ENCODE data around the gene INPP5A.

Gene INPP5A

DNA sequence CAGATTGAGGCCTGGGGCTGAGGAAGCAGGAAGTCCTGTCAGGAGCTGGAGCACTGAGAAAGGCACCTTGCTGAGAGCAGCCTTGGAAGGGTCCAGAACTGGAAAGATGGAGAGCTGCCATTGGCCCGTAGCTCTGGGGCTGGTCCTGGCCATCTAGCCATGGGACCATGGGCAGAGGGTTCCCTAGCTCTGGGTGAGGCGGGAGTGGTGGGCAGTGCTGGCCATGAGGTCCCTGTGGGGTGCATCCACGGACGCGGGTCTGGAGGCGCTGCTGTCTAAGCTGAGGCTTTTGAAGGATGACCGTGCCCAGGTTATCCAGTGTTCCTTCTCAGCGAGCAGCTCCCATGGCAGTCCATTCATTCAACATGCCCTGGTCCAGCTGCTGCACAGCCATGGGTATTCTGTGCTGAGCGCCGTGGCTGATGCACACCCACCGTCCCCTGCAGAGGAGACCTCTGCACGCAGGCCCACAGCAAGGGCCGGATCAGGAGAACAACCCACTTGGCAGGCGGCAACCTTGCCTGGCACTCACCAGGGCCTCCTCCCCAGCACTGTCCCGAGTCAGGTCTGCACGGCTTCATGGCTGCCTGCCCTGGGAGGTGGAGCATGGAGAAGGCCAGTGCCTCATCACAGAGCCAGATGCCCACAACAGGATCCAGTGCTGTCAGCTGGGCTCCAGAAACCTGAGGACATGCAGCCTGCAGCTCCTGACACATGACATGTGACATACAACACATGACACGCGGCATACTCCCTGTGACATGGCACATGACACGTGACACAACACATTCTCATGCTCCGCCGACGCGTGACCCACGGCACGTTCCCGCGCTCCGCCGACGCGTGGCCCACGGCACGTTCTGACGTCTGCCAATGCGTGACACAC, 121.9 kb downstream of the INPP5A start:
- no peaks in the 10 kb centered on the region for H3K36me3 ChIP-seq (ENCODE audit: control insufficient read depth, low read length)
- H3K9me3 ChIP-seq (ENCODE audit: control insufficient read depth, insufficient read depth, low read length): no peaks in the 10 kb centered on the region
- H4K20me1 ChIP-seq (ENCODE audit: control insufficient read depth, insufficient read depth, low read depth, low read length): no peaks in the 10 kb centered on the region
- no peak overlapping the region for H3K27ac ChIP-seq (ENCODE audit: low read depth, low read length)
- H3K4me2 ChIP-seq (ENCODE audit: low read length): no peak overlapping the region
- no peaks in the 10 kb centered on the region for H3K4me1 ChIP-seq (ENCODE audit: control insufficient read depth, low read length)
- H3K79me2 ChIP-seq (ENCODE audit: control insufficient read depth, low read length): no peaks in the 10 kb centered on the region
- no peaks in the 10 kb centered on the region for H3K9me2 ChIP-seq (replicated peaks; ENCODE audit: control insufficient read depth, low read length)
- TF ChIP-seq, protein P1, sequence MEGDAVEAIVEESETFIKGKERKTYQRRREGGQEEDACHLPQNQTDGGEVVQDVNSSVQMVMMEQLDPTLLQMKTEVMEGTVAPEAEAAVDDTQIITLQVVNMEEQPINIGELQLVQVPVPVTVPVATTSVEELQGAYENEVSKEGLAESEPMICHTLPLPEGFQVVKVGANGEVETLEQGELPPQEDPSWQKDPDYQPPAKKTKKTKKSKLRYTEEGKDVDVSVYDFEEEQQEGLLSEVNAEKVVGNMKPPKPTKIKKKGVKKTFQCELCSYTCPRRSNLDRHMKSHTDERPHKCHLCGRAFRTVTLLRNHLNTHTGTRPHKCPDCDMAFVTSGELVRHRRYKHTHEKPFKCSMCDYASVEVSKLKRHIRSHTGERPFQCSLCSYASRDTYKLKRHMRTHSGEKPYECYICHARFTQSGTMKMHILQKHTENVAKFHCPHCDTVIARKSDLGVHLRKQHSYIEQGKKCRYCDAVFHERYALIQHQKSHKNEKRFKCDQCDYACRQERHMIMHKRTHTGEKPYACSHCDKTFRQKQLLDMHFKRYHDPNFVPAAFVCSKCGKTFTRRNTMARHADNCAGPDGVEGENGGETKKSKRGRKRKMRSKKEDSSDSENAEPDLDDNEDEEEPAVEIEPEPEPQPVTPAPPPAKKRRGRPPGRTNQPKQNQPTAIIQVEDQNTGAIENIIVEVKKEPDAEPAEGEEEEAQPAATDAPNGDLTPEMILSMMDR (IDR thresholded peaks at IDR 0.05; ENCODE audit: low read depth, low read length, poor library complexity, severe bottlenecking): no peak
- no peaks in the 10 kb centered on the region for H3F3A ChIP-seq (ENCODE audit: control insufficient read depth, insufficient read depth)
- H3K4me3 ChIP-seq (ENCODE audit: low read length): no peak overlapping the region
- no peaks in the 10 kb centered on the region for H3K27me3 ChIP-seq (ENCODE audit: control insufficient read depth, low read length)

DNA sequence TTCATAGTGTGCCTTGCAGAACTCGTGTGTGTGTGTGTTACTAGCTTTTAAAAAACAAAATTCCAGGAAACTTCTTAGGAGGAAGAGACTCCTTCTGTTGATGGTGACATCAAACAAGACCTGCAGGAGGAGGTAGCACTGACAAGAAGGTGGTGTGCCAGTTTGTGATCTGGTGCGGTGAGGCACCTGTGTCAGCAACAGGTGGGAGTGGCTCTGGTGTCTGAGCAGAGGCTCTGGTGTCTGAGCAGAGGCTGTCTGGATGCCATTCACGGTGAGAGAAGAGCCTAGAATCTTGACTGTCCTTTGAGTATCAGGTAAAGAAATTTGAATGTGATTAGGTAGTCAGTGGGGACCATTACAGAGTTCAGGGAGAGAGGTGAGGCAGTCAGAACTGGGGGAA, 122.8 kb downstream of the INPP5A start:
- Histone ChIP-seq H3F3A (ENCODE audit: control insufficient read depth, insufficient read depth) (no peaks in the 10 kb centered on the region), H3K9me2 (replicated peaks; ENCODE audit: control insufficient read depth, low read length) (no peaks in the 10 kb centered on the region), H3K27me3 (ENCODE audit: control insufficient read depth, low read length) (no peaks in the 10 kb centered on the region), H4K20me1 (ENCODE audit: control insufficient read depth, insufficient read depth, low read depth, low read length) (no peaks in the 10 kb centered on the region), H3K36me3 (ENCODE audit: control insufficient read depth, low read length) (no peaks in the 10 kb centered on the region), H3K4me3 (ENCODE audit: low read length) (no peak overlapping the region), H3K79me2 (ENCODE audit: control insufficient read depth, low read length) (no peaks in the 10 kb centered on the region), H3K4me2 (ENCODE audit: low read length) (no peak overlapping the region), H3K9me3 (ENCODE audit: control insufficient read depth, insufficient read depth, low read length) (no peaks in the 10 kb centered on the region), H3K27ac (ENCODE audit: low read depth, low read length) (no peak overlapping the region), H3K4me1 (ENCODE audit: control insufficient read depth, low read length) (no peaks in the 10 kb centered on the region)
- TF ChIP-seq EZH2phosphoT487 (IDR thresholded peaks at IDR 0.05; ENCODE audit: borderline replicate concordance, low read length): no peak
- TF ChIP-seq, protein P1 (IDR thresholded peaks at IDR 0.05; ENCODE audit: low read depth, low read length, poor library complexity, severe bottlenecking): no peak

DNA sequence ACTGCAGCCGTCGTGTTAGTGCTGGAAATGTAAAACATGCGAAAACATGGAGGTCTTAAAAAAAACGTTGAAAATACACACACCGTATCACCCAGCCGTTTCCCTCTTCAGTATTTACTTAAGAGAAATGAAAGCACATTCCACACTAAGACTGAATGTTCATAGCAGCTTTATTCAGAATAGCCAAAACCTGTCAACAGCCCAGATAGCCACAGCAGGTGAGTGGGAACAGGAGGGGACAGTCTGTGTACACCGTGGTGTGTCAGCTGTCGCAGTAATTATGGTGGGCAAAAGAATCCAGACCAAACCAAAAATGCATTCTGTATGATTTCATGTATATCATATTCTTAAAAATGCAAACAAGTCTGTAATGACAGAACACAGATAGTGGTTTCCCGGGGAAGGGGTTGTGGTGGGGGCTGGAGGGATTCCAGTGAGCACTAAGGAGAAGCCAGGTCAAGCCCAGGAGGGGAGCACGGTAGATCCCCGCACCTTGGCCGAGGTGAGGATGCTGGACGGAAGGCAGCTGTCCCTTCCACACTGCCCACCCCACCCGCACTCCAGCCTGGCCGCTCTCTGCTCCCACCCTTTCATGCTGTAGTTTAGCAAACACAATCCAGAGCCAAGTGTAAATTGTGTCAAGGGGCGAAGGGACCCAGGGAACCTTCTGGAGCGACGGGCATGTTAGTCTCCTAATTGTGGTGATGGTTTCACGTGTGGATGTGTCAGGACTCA, 124.8 kb downstream of the INPP5A start:
- no peak for TF ChIP-seq EZH2phosphoT487 (IDR thresholded peaks at IDR 0.05; ENCODE audit: borderline replicate concordance, low read length)
- TF ChIP-seq, protein P1 (IDR thresholded peaks at IDR 0.05; ENCODE audit: low read depth, low read length, poor library complexity, severe bottlenecking): no peak
- Histone ChIP-seq H3K79me2 (ENCODE audit: control insufficient read depth, low read length) (no peaks in the 10 kb centered on the region), H3K4me2 (ENCODE audit: low read length) (no peak overlapping the region), H3K4me3 (ENCODE audit: low read length) (no peak overlapping the region), H3K4me1 (ENCODE audit: control insufficient read depth, low read length) (no peaks in the 10 kb centered on the region), H3F3A (ENCODE audit: control insufficient read depth, insufficient read depth) (no peaks in the 10 kb centered on the region), H4K20me1 (ENCODE audit: control insufficient read depth, insufficient read depth, low read depth, low read length) (no peaks in the 10 kb centered on the region), H3K27ac (ENCODE audit: low read depth, low read length) (no peak overlapping the region), H3K27me3 (ENCODE audit: control insufficient read depth, low read length) (no peaks in the 10 kb centered on the region), H3K9me3 (ENCODE audit: control insufficient read depth, insufficient read depth, low read length) (no peaks in the 10 kb centered on the region), H3K36me3 (ENCODE audit: control insufficient read depth, low read length) (no peaks in the 10 kb centered on the region), H3K9me2 (replicated peaks; ENCODE audit: control insufficient read depth, low read length) (no peaks in the 10 kb centered on the region)

Measured in DOHH2 (cell line).